Endothelial cell of umbilical vein (primary cell): ENCODE data around the gene BIN1. TPM values are rescaled to one million over a fixed set of nuclear protein-coding genes. Genes with fewer than 3 reads are reported as not detected.

Source experiments
- Bru-seq: library from RNA; stranded (reverse); fragments of 400-500 nt; gene quantifications from one replicate; lab custom pipeline; 2021; lab: Mats Ljungman, UMichigan
- BruChase-seq, 2 experiments: library from RNA; stranded (reverse); fragments of 400-500 nt; gene quantifications; one replicate each; lab custom pipeline; 2021; lab: Mats Ljungman, UMichigan
- BruUV-seq: library from RNA; stranded (reverse); fragments of 400-500 nt; replicated peaks from 2 replicates; lab custom pipeline; 2021; lab: Mats Ljungman, UMichigan
- CTCF ChIA-PET: fragments of 300-600, 350-600 bp; sonication (Branson Sonifier 250); formaldehyde crosslinking; loops from one replicate; lab custom pipeline; 2021; ENCODE audit warnings: antibody characterized with exemption, inconsistent platforms; lab: Charles Lee
- POLR2A ChIA-PET: fragments of 300-600, 350-600 bp; sonication (Branson Sonifier 250); formaldehyde crosslinking; loops from one replicate; lab custom pipeline; 2021; ENCODE audit warnings: antibody characterized with exemption, inconsistent platforms; lab: Charles Lee
- DNase-seq: peaks from one replicate; pipeline ENCODE4 v3.0.0-alpha.2; 2011; ENCODE audit warnings: low read depth, low spot score
- FAIRE-seq: peaks from 2 replicates; lab custom pipeline; 2011; peaks lifted over from hg19 to GRCh38; lab: Jason Lieb, UNC
- H2AFZ ChIP-seq: 2 replicates; pipeline ENCODE4 v1.6.0; 2012; ENCODE audit warnings: low read depth, low read length, control low read depth, inconsistent platforms
- H3K27ac ChIP-seq: 2 replicates; pipeline ENCODE4 v1.5.1; 2011; ENCODE audit warnings: low read depth, mild to moderate bottlenecking, control low read depth, low read length, moderate library complexity; ENCODE audit not compliant: insufficient read depth
- H3K27me3 ChIP-seq, 2 experiments: 2 replicates each; pipeline versions ENCODE4 v1.6.0 to v1.6.1; 2011; ENCODE audit warnings: low read length in 2 of 2, mixed read lengths in 1 of 2; ENCODE audit not compliant: control insufficient read depth in 2 of 2, insufficient read depth in 2 of 2
- H3K36me3 ChIP-seq, 2 experiments: 2 replicates in 1 of 2; 3 replicates in 1 of 2; pipeline ENCODE4 v1.5.1; 2011; ENCODE audit warnings: low read length in 2 of 2, mild to moderate bottlenecking in 1 of 2, moderate library complexity in 1 of 2; ENCODE audit not compliant: control insufficient read depth in 2 of 2, insufficient read depth in 2 of 2; ENCODE audit errors: extremely low read depth in 1 of 2
- H3K4me1 ChIP-seq: 3 replicates; pipeline ENCODE4 v1.5.1; 2011; ENCODE audit warnings: mild to moderate bottlenecking, low read length; ENCODE audit not compliant: control insufficient read depth, insufficient read depth; ENCODE audit errors: extremely low read depth
- H3K4me2 ChIP-seq: 2 replicates; pipeline ENCODE4 v1.6.1; 2011; ENCODE audit warnings: low read length, control low read depth, mixed read lengths; ENCODE audit not compliant: insufficient read depth
- H3K4me3 ChIP-seq, 3 experiments: fragments of 200-600 bp in 1 of 3; sonication (generic), shearing (Covaris generic) in 1 of 3; replicated peaks in 1 of 3; 2 replicates each; pipeline ENCODE4 v1.5.1; 2011 to 2016; ENCODE audit warnings: control low read depth in 3 of 3, low read length in 3 of 3, mild to moderate bottlenecking in 2 of 3, inconsistent platforms in 1 of 3, low read depth in 1 of 3, moderate library complexity in 1 of 3; ENCODE audit not compliant: insufficient read depth in 1 of 3
- H3K79me2 ChIP-seq: 2 replicates; pipeline ENCODE4 v1.6.0; 2012; ENCODE audit warnings: low read length, inconsistent platforms; ENCODE audit not compliant: control insufficient read depth, insufficient read depth
- H3K9ac ChIP-seq: replicated peaks from 2 replicates; pipeline ENCODE3; 2011; ENCODE audit warnings: low read length, control low read depth; ENCODE audit not compliant: insufficient read depth; ENCODE audit errors: extremely low read depth
- H3K9me1 ChIP-seq: replicated peaks from 3 replicates; pipeline ENCODE4 v1.6.0; 2011; ENCODE audit warnings: mild to moderate bottlenecking, low read length; ENCODE audit not compliant: control insufficient read depth, insufficient read depth; ENCODE audit errors: extremely low read depth
- H3K9me3 ChIP-seq: replicated peaks from 2 replicates; pipeline ENCODE4 v1.5.1; 2012; ENCODE audit warnings: low read length, inconsistent platforms; ENCODE audit not compliant: control insufficient read depth, insufficient read depth
- H4K20me1 ChIP-seq: replicated peaks from 2 replicates; pipeline ENCODE3; 2011; ENCODE audit warnings: mild to moderate bottlenecking, low read length; ENCODE audit not compliant: control insufficient read depth, insufficient read depth; ENCODE audit errors: extremely low read depth
- EZH2 ChIP-seq: IDR thresholded peaks from 2 replicates; pipeline ENCODE4 v1.6.1; 2012; ENCODE audit warnings: borderline replicate concordance, low read depth, mild to moderate bottlenecking, moderate library complexity, low read length, inconsistent platforms; ENCODE audit not compliant: severe bottlenecking
- FOS ChIP-seq: IDR thresholded peaks from 2 replicates; pipeline ENCODE4 v1.6.1; 2011; ENCODE audit warnings: mild to moderate bottlenecking, low read length, moderate library complexity, borderline replicate concordance; ENCODE audit not compliant: insufficient read depth
- GATA2 ChIP-seq: IDR thresholded peaks from 2 replicates; pipeline ENCODE4 v1.7.0; 2011; ENCODE audit warnings: low read depth, mild to moderate bottlenecking, moderate library complexity, mixed read lengths, low read length; ENCODE audit not compliant: insufficient read length, insufficient read depth
- JUN ChIP-seq: IDR thresholded peaks from 2 replicates; pipeline ENCODE4 v1.6.1; 2011; ENCODE audit warnings: borderline replicate concordance, low read depth; ENCODE audit not compliant: insufficient read length, insufficient read depth
- MYC ChIP-seq: IDR thresholded peaks from one replicate; pipeline ENCODE4 v1.6.1; 2011; ENCODE audit warnings: mild to moderate bottlenecking, low read depth, low read length
- POLR2A ChIP-seq: IDR thresholded peaks from 2 replicates; pipeline ENCODE4 v1.6.1; 2012; ENCODE audit warnings: low read depth, mild to moderate bottlenecking, control low read depth, low read length
- POLR2AphosphoS5 ChIP-seq: IDR thresholded peaks from 2 replicates; pipeline ENCODE4 v1.6.1; 2012; ENCODE audit warnings: low read depth, mild to moderate bottlenecking, control low read depth, low read length, moderate library complexity; ENCODE audit not compliant: insufficient read depth
- dilution Hi-C: fragments of 300-500 bp; cut with MboI; formaldehyde crosslinking; loops from one replicate; pipeline ENCODE4 v1.15.0; 2019; ENCODE audit warnings: low sequenced_read_pairs; ENCODE audit not compliant: extremely low pct_ligation_motif_present
- intact Hi-C: fragments of 100-400 bp; cut with micrococcal nuclease; formaldehyde crosslinking; loops from one replicate; pipeline ENCODE4 v1.10.0; 2022
- long read RNA-seq: library from polyadenylated mRNA; stranded (forward); transcript quantifications from one replicate; pipeline ENCODE4 v2.0.0, GENCODE V29; 2021
- polyA minus RNA-seq, 3 experiments: library from RNA; depleted of rRNA, polyadenylated mRNA; stranded (reverse); fragments of >200 nt; gene quantifications; 1 replicate in 1 of 3; 2 replicates in 2 of 3; pipeline ENCODE4 v1.2.3, GENCODE V29; 2011
- polyA plus RNA-seq, 4 experiments: library from polyadenylated mRNA; depleted of rRNA in 3 of 4; stranded (reverse) in 3 of 4; unstranded in 1 of 4; fragments of >200 nt; gene quantifications; 2 replicates each; pipeline versions ENCODE4 v1.2.1 to v1.2.3, GENCODE V29; 2011 to 2012; ENCODE audit warnings: missing spikeins in 1 of 4
- total RNA-seq: library from RNA; stranded (reverse); gene quantifications from 2 replicates; pipeline ENCODE4 v1.2.3, GENCODE V29; 2021
- TF ChIP-seq, protein P1 (sequence below), 2 donors: IDR thresholded peaks; 1 replicate in 1 of 2; 2 replicates in 1 of 2; pipeline ENCODE4 v1.5.1; 2011; ENCODE audit warnings: low read length in 2 of 2, mild to moderate bottlenecking in 2 of 2, moderate library complexity in 2 of 2, control low read depth in 1 of 2, inconsistent platforms in 1 of 2, low read depth in 1 of 2; ENCODE audit not compliant: insufficient read depth in 1 of 2; ENCODE audit errors: extremely low read depth in 1 of 2
- TF ChIP-seq, protein P2 (sequence below): IDR thresholded peaks from 2 replicates; pipeline ENCODE4 v1.6.1; 2011; ENCODE audit not compliant: insufficient read depth, insufficient read length

Gene BIN1, protein sequence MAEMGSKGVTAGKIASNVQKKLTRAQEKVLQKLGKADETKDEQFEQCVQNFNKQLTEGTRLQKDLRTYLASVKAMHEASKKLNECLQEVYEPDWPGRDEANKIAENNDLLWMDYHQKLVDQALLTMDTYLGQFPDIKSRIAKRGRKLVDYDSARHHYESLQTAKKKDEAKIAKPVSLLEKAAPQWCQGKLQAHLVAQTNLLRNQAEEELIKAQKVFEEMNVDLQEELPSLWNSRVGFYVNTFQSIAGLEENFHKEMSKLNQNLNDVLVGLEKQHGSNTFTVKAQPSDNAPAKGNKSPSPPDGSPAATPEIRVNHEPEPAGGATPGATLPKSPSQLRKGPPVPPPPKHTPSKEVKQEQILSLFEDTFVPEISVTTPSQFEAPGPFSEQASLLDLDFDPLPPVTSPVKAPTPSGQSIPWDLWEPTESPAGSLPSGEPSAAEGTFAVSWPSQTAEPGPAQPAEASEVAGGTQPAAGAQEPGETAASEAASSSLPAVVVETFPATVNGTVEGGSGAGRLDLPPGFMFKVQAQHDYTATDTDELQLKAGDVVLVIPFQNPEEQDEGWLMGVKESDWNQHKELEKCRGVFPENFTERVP
- total RNA-seq (36.9 and 41.1 TPM in 2 replicates), polyA plus RNA-seq (25.8 and 26.3 TPM in 2 replicates), polyA minus RNA-seq (13.8 and 26.5 TPM in 2 replicates), Bru-seq, nascent RNA (percentile 42 among the genes with signal in this experiment), BruChase-seq, experiment 1, labeled RNA remaining after a 6-hour chase (percentile 61 among the genes with signal in this experiment), BruChase-seq, experiment 2, labeled RNA remaining after a 2-hour chase (percentile 54 among the genes with signal in this experiment)
- polyA plus RNA-seq (2011; cell fraction: cytosol; rRNA removed) = 28.8 and 33.3 TPM in 2 replicates
- 44.9 and 47.0 TPM in 2 replicates for polyA plus RNA-seq (2011; cell fraction: nucleus; rRNA removed)
- 44.5 and 73.2 TPM in 2 replicates for polyA plus RNA-seq (2012)
- polyA minus RNA-seq (2011; cell fraction: cytosol; rRNA and poly(A)+ RNA removed) = 20.5 TPM
- polyA minus RNA-seq (2011; cell fraction: nucleus; rRNA and poly(A)+ RNA removed) = 8.6 and 18.5 TPM in 2 replicates
- long read RNA-seq, transcript BIN1-209 (15 exons, 2,293 nt) = major isoform, 40 of 122 reads
- long read RNA-seq, transcript BIN1-204 (13 exons, 2,074 nt) = minor isoform, 7 of 122 reads
- long read RNA-seq, transcript BIN1-211 (14 exons, 2,143 nt) = minor isoform, 24 of 122 reads
- long read RNA-seq, partial matches to known transcripts = 14 of 122 reads
- long read RNA-seq, other reads (novel, unspliced or antisense) = 37 of 122 reads

GRCh38 chr2:127106991-127107621, at the start of gene BIN1:
TSS of gene BIN1 (minus strand) at chr2:127107154. CDS start at chr2:127106943, 211 bp downstream.
- no peaks in the 10 kb centered on the region for H3K9me3 ChIP-seq
- peaks cover 6% of the 10 kb centered on the region for H3K4me1 ChIP-seq
- FAIRE-seq (peak; percentile 78), DNase-seq (peak; percentile 93)
- H3K9me1 ChIP-seq = no peaks in the 10 kb centered on the region
- POLR2A ChIA-PET = interaction anchor here (0.8 to 1.1 kb wide), 2 partner anchors 42 kb away, joined by 3 to 4 read pairs; no protein-coding TSS in a partner anchor
- CTCF ChIA-PET = interaction anchor here (0.6 to 3.1 kb wide), 14 partner anchors 11 to 187 kb away, joined by 3 to 56 read pairs (median 4); no protein-coding TSS in a partner anchor
- H3K4me2 ChIP-seq = peak within 1 kb of the TSS; percentile 84
- peaks cover 34% of the 10 kb centered on the region for H3K79me2 ChIP-seq
- no peak for TF ChIP-seq JUN
- no peak for TF ChIP-seq GATA2
- TF ChIP-seq POLR2AphosphoS5 = peak; percentile 39
- TF ChIP-seq POLR2A = peak; percentile 17
- TF ChIP-seq, protein P1, sequence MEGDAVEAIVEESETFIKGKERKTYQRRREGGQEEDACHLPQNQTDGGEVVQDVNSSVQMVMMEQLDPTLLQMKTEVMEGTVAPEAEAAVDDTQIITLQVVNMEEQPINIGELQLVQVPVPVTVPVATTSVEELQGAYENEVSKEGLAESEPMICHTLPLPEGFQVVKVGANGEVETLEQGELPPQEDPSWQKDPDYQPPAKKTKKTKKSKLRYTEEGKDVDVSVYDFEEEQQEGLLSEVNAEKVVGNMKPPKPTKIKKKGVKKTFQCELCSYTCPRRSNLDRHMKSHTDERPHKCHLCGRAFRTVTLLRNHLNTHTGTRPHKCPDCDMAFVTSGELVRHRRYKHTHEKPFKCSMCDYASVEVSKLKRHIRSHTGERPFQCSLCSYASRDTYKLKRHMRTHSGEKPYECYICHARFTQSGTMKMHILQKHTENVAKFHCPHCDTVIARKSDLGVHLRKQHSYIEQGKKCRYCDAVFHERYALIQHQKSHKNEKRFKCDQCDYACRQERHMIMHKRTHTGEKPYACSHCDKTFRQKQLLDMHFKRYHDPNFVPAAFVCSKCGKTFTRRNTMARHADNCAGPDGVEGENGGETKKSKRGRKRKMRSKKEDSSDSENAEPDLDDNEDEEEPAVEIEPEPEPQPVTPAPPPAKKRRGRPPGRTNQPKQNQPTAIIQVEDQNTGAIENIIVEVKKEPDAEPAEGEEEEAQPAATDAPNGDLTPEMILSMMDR (IDR thresholded peaks at IDR 0.05; ENCODE audit: extremely low read depth in 1 of 2, insufficient read depth in 1 of 2, low read depth in 1 of 2, low read length in 2 of 2) = no peak
- no peak for TF ChIP-seq MYC
- TF ChIP-seq EZH2 = no peak
- TF ChIP-seq, protein P2, sequence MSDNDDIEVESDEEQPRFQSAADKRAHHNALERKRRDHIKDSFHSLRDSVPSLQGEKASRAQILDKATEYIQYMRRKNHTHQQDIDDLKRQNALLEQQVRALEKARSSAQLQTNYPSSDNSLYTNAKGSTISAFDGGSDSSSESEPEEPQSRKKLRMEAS = no peak
- no peak for TF ChIP-seq FOS
- no peaks in the 10 kb centered on the region for H3K36me3 ChIP-seq
- no TSS peak for BruUV-seq
- no peaks in the 10 kb centered on the region for H4K20me1 ChIP-seq
- peak within 1 kb of the TSS; percentile 81 for H3K9ac ChIP-seq
- H2AFZ ChIP-seq = peak within 1 kb of the TSS; percentile 84
- peaks cover 5 to 14% of the 10 kb centered on the region in 2 experiments for H3K27me3 ChIP-seq
- peak within 1 kb of the TSS; percentile 68 to 92 (median 78) for H3K4me3 ChIP-seq
- peak within 1 kb of the TSS; percentile 68 for H3K27ac ChIP-seq
- dilution Hi-C loops (no loop called here), intact Hi-C loops (loop anchor here (1.0 to 5.0 kb wide), 8 partner anchors 14 to 185 kb away; partner anchors contain the start of gene ERCC3)
